22Rv1 (cell line): ENCODE measurements around the gene RGS7.

ENCODE experiments used
- CTCF ChIP-seq: fragments of 450-650 bp; IDR thresholded peaks from 2 replicates; pipeline ENCODE4 v1.5.1; 2017; ENCODE audit warnings: mild to moderate bottlenecking
- ZFX ChIP-seq: fragments of 450-650 bp; IDR thresholded peaks from 2 replicates; pipeline ENCODE4 v1.6.1; 2017; ENCODE audit warnings: antibody characterized with exemption, borderline replicate concordance

- TF ChIP-seq CTCF (no peak), ZFX (no peak)
Measured at GRCh38 chr1:241131636-241132194, 225.3 kb downstream of the RGS7 start.
